SJSA1 (cell line): ENCODE results near the gene RANBP9. TPM values are rescaled to one million over a fixed set of nuclear protein-coding genes. Genes with fewer than 3 reads are reported as not detected.

Experiments used
- DNase-seq, 2 experiments: peaks; one replicate each; pipeline ENCODE4 v3.0.0-alpha.2; 2015 to 2020; ENCODE audit warnings: low spot score in 2 of 2, low read depth in 1 of 2
- H3K27ac ChIP-seq: fragments of 250-450 bp; sonication (Bioruptor Pico); 2 replicates; pipeline ENCODE4 v1.5.1; 2020; ENCODE audit warnings: mild to moderate bottlenecking, moderate library complexity
- H3K27me3 ChIP-seq: fragments of 250-450 bp; sonication (Bioruptor Pico); replicated peaks from 2 replicates; pipeline ENCODE4 v1.5.1; 2020; ENCODE audit warnings: mild to moderate bottlenecking, moderate library complexity
- H3K36me3 ChIP-seq: fragments of 250-450 bp; sonication (Bioruptor Pico); 2 replicates; pipeline ENCODE4 v1.5.1; 2020; ENCODE audit warnings: mild to moderate bottlenecking
- H3K4me1 ChIP-seq: fragments of 250-450 bp; sonication (Bioruptor Pico); replicated peaks from 2 replicates; pipeline ENCODE4 v1.6.1; 2021; ENCODE audit warnings: mild to moderate bottlenecking
- H3K4me3 ChIP-seq: fragments of 250-450 bp; sonication (Bioruptor Pico); 2 replicates; pipeline ENCODE4 v1.5.1; 2020; ENCODE audit warnings: mild to moderate bottlenecking
- H3K9me3 ChIP-seq: fragments of 250-450 bp; sonication (Bioruptor Pico); replicated peaks from 2 replicates; pipeline ENCODE4 v1.5.1; 2020; ENCODE audit warnings: mild to moderate bottlenecking
- total RNA-seq: library from RNA; depleted of rRNA; stranded (reverse); fragments of >200 nt; shearing (Covaris generic); gene quantifications from 2 replicates; pipeline ENCODE4 v1.2.3, GENCODE V29; 2014

The RANBP9 gene
- total RNA-seq, 1 experiment from 2014 or later, result 38.5 TPM

DNA sequence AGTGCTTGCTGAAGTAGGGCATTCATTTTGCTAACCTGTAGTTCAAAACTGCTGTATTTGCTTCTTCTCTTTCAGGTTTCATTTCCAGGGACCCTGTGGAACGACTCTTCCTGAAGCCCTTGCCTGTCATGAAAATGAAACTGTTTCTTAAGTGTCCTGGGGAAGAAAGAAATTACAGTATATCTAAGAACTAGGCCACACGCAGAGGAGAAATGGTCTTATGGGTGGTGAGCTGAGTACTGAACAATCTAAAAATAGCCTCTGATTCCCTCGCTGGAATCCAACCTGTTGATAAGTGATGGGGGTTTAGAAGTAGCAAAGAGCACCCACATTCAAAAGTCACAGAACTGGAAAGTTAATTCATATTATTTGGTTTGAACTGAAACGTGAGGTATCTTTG, 99.9 kb downstream of the RANBP9 start:
- Histone ChIP-seq H3K36me3 (peaks cover 10% of the 10 kb centered on the region), H3K4me1 (peaks cover 16% of the 10 kb centered on the region), H3K9me3 (no peaks in the 10 kb centered on the region), H3K27ac (0 out of 2 replicates have a peak overlapping the region, but pooled peaks have one; percentile 17), H3K4me3 (no peak overlapping the region), H3K27me3 (no peaks in the 10 kb centered on the region)
- DNase-seq, result peak in 1 of 2 experiments; percentile 32

GRCh38 chr6:13605634-13606033, 106.0 kb downstream of the RANBP9 start:
- Histone ChIP-seq H3K27me3 (no peaks in the 10 kb centered on the region), H3K36me3 (peaks cover 3% of the 10 kb centered on the region; the same call in 1 of the 2 replicates), H3K4me1 (no peaks in the 10 kb centered on the region), H3K27ac (no peak overlapping the region), H3K4me3 (no peak overlapping the region), H3K9me3 (no peaks in the 10 kb centered on the region)
- no peak for DNase-seq

DNA sequence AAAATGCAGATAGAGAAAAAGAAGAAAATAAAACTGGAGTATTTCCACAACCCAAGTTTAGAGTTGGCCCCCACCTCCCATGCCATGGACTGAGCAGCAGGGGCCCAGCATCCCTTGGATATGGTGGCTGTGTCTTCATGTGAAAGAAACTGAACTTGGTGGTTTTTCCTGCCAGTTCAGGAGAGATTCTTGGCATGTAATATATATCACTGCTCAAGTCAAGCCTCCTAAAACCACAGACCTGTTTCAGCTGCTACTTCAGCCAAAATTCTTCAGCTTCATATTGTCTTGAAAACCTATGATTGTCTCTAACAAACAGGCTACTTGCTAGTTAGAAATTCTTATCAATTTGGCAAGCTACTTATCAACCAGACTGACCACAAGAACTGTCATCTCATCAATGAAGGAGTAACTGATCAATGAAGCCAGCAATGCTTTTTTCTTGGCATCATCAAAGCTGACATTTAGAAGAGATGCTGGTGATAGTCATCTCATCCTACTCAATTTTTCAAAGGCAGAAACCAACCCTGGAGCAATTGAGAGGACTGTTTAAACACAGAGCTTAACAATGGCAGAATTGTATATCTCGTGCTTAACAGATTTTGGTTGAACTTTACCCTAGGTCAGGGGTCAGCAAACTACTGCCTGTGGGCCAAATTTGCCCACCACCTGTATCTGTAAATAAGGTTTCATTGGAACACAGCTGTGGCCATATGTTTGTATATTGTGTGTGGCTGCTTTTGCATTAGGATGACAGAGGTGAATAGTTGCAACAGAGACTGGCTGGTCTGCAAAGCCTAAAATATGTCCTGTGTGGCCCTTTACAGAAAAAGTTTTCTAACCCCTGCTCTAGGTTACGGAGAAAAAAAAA, 106.9 kb downstream of the RANBP9 start:
- DNase-seq, result no peak
- Histone ChIP-seq H3K9me3 (no peaks in the 10 kb centered on the region), H3K4me3 (no peak overlapping the region), H3K27ac (no peak overlapping the region), H3K4me1 (no peaks in the 10 kb centered on the region), H3K27me3 (no peaks in the 10 kb centered on the region), H3K36me3 (peaks cover 3% of the 10 kb centered on the region; the same call in 1 of the 2 replicates)

GRCh38 chr6:13604135-13604534, 107.5 kb downstream of the RANBP9 start:
- no peak for DNase-seq
- no peaks in the 10 kb centered on the region for H3K4me1 ChIP-seq
- peaks cover 3% of the 10 kb centered on the region; the same call in 1 of the 2 replicates for H3K36me3 ChIP-seq
- no peaks in the 10 kb centered on the region for H3K27me3 ChIP-seq
- H3K4me3 ChIP-seq, result no peak overlapping the region
- H3K27ac ChIP-seq, result no peak overlapping the region
- H3K9me3 ChIP-seq, result no peaks in the 10 kb centered on the region

DNA sequence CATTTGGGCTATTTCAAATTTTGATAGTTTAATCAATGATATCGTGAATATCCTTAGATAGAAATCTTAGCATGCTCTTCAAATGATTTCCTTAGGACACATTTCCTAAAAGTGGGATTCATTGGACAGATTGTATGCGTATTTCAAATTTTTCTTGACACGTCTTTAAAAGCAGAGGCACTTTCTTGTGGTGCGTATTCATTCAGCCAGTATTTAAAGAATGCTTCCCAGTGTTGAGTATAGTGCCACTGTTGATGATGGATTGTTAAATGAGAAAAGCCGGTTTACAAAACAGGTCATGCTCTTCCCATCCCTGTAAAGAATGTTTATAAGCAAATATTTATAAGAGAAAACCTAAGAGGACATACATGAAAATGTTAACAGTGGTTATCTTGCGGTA, 111.6 kb downstream of the RANBP9 start:
- peaks cover 3% of the 10 kb centered on the region; the same call in 1 of the 2 replicates for H3K36me3 ChIP-seq
- no peak overlapping the region for H3K4me3 ChIP-seq
- H3K4me1 ChIP-seq, result no peaks in the 10 kb centered on the region
- no peak for DNase-seq
- H3K27ac ChIP-seq, result no peak overlapping the region
- no peaks in the 10 kb centered on the region for H3K27me3 ChIP-seq
- H3K9me3 ChIP-seq, result no peaks in the 10 kb centered on the region

- H3K9me3 ChIP-seq, result no peaks in the 10 kb centered on the region
- H3K27ac ChIP-seq, result no peak overlapping the region
- peaks cover 3% of the 10 kb centered on the region; the same call in 1 of the 2 replicates for H3K36me3 ChIP-seq
- DNase-seq, result no peak
- no peaks in the 10 kb centered on the region for H3K27me3 ChIP-seq
- H3K4me1 ChIP-seq, result no peaks in the 10 kb centered on the region
- H3K4me3 ChIP-seq, result no peak overlapping the region
These were observed 114.6 kb downstream of the RANBP9 start for GRCh38 chr6:13597073-13597472.

- DNase-seq, result no peak
- no peak overlapping the region for H3K27ac ChIP-seq
- no peaks in the 10 kb centered on the region for H3K36me3 ChIP-seq
- no peaks in the 10 kb centered on the region for H3K27me3 ChIP-seq
- no peaks in the 10 kb centered on the region for H3K4me1 ChIP-seq
- H3K9me3 ChIP-seq, result no peaks in the 10 kb centered on the region
- no peak overlapping the region for H3K4me3 ChIP-seq
These were observed 117.9 kb downstream of the RANBP9 start for GRCh38 chr6:13593720-13594119.

DNA sequence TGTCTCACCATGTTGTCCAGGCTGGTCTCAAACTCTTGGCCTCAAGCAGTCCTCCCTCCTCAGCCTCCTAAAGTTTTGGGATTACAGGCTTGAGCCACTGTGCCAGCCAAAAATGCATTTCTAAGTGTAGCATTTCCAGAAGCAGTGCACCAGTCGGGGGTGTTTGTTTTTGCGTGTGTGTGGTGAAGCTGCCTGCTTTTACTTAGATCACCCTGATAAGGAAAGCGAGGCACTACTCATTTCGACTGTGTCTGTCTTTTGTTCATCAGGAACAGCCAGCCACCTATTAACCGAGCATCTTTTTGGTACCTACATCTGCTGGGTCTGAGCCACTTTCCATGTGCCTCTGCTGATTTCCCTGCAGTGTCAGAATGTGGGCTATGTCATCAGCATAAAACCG, 118.5 kb downstream of the RANBP9 start:
- Histone ChIP-seq H3K27ac (no peak overlapping the region), H3K27me3 (no peaks in the 10 kb centered on the region), H3K36me3 (no peaks in the 10 kb centered on the region), H3K4me3 (no peak overlapping the region), H3K9me3 (no peaks in the 10 kb centered on the region), H3K4me1 (no peaks in the 10 kb centered on the region)
- no peak for DNase-seq

DNA sequence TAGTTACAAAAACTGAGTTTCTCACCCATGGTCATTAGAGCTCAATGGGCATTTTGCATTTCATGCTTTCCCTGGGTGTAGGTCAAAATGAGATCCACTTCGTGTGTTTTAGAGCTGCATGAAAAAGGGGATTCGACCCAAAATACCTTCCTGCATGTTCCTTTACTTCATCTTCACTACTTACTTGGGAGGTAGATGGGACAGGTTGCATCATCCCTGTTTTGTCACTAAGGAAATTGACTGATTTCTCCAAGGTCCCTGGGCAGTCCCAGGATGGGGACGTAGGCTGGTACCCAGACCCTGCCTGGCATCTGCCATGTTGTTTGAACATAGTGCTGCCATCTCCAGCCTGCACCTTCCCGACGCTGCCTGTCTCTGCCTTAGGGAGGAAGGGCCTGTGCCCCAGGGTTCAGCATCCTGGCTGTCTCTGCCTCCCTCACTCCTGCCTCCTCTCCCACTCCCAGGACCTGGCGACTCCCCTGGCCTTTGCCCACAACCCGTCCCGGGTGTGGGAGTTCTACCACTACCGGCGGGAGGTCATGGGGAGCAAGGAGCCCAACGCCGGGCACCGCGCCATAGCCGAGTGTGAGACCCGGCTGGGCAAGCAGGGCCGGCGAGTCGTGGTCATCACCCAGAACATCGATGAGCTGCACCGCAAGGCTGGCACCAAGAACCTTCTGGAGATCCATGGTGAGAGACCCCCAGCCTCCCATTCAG, 120.3 kb downstream of the RANBP9 start:
- Histone ChIP-seq H3K27ac (no peak overlapping the region), H3K36me3 (no peaks in the 10 kb centered on the region), H3K4me3 (no peak overlapping the region), H3K27me3 (no peaks in the 10 kb centered on the region), H3K9me3 (no peaks in the 10 kb centered on the region), H3K4me1 (no peaks in the 10 kb centered on the region)
- no peak for DNase-seq

- no peak for DNase-seq
These were observed 121.0 kb downstream of the RANBP9 start for GRCh38 chr6:13590574-13591153.

DNA sequence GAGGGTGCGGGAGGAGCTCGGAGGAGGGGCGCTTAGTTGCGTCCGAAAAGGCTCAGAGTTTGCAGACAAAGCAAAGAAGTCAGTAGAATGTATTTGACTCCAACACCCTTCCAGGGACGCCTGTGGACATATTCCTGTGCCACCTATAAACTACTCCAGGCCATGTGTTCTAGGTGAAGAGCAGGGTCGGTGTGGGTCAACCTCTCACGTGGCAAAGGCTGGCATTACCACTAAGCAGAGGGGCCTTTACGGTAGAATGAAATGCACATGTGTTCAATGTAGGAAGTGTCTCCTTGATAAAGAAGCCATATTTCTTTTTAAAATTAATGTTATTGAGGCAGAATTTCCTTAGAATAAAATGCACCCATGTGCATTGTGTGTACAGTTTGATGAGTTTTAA, 121.8 kb downstream of the RANBP9 start:
- Histone ChIP-seq H3K9me3 (no peaks in the 10 kb centered on the region), H3K36me3 (no peaks in the 10 kb centered on the region), H3K27me3 (no peaks in the 10 kb centered on the region), H3K4me3 (no peak overlapping the region), H3K27ac (no peak overlapping the region), H3K4me1 (no peaks in the 10 kb centered on the region)
- DNase-seq, result no peak

More at GRCh38 chr6:13590574-13591153, 121.0 kb downstream of the RANBP9 start:
- Histone ChIP-seq H3K9me3 (no peaks in the 10 kb centered on the region), H3K4me3 (no peak overlapping the region), H3K27me3 (no peaks in the 10 kb centered on the region), H3K4me1 (no peaks in the 10 kb centered on the region), H3K36me3 (no peaks in the 10 kb centered on the region), H3K27ac (no peak overlapping the region)

DNA sequence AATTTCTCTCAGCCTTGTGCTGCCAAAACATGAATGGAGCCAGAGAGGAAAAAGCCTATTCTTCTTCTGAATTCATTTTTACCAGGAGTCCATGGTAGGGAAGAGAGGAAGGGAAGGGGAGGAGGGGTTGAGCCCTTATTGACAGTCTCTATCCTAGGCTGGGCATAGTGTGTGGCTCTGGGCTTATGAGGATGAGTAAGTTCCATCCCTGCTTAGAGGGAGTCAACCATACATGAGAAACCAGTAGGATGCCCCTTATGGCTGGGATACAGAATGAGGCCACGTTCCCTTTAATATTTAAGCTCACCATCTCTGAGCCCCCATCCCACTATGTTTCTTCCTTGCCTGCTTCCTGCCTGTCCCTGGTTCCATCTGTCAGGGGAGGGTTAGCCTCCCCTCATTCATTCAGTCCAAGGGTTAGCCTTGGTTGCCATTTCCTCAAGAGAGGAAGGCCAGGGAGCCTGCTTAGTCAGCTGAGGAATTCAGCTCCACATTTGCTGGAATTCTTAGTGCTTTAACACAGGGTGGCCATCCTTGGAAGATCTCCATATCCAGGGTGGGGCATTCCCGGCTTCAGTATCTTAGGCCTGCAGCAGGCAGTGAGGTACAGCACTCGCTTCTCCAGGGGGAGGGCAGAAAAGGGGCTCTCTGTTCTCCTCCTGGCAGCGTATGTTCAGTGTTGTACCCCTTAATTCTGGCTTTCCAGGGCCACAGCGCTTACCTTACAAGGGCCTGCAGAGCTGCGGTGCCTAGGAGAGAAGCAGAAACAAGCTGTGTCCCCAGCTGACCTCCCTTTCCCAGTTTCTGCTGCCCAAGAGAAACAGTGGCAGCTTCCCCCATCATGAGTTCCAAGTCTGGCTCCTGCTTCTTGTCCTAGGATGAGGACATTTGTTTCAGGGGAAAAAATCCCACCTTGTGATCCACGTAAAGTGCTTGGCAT, 124.8 kb downstream of the RANBP9 start:
- Histone ChIP-seq H3K27ac (no peak overlapping the region), H3K27me3 (no peaks in the 10 kb centered on the region), H3K36me3 (no peaks in the 10 kb centered on the region), H3K4me1 (no peaks in the 10 kb centered on the region), H3K4me3 (no peak overlapping the region), H3K9me3 (no peaks in the 10 kb centered on the region)
- no peak for DNase-seq

- no peaks in the 10 kb centered on the region for H3K9me3 ChIP-seq
These were observed 129.9 kb downstream of the RANBP9 start for GRCh38 chr6:13581700-13582229.

More at GRCh38 chr6:13581700-13582229, 129.9 kb downstream of the RANBP9 start:
- no peak for DNase-seq
- no peak overlapping the region for H3K4me3 ChIP-seq
- no peaks in the 10 kb centered on the region for H3K36me3 ChIP-seq
- no peaks in the 10 kb centered on the region for H3K27me3 ChIP-seq
- no peak overlapping the region for H3K27ac ChIP-seq
- H3K4me1 ChIP-seq, result no peaks in the 10 kb centered on the region
